Aorta (tissue), 5 donors: ENCODE measurements around the gene DMRT3. TPM values are rescaled to one million over a fixed set of nuclear protein-coding genes. Genes with fewer than 3 reads are reported as not detected.
A peak's percentile ranks its signal among the peaks of the same experiment; 100 is the strongest.

ENCODE experiments used
- ATAC-seq: fragments of 200-7000 bp; cut with Tn5 transposase; one replicate; pipeline ENCODE4 v1.9.1; 2022; ENCODE audit warnings: moderate library complexity; ENCODE audit not compliant: low FRiP score
- DNase-seq, 2 donors: peaks; one replicate each; pipeline ENCODE4 v3.0.0-alpha.2; 2020
- H3K27ac ChIP-seq, 2 donors: one replicate each; pipeline ENCODE4 v1.5.1; 2013; ENCODE audit warnings: low read length in 2 of 2, mild to moderate bottlenecking in 2 of 2, moderate library complexity in 2 of 2, control low read depth in 1 of 2, inconsistent platforms in 1 of 2, low read depth in 1 of 2
- H3K27me3 ChIP-seq, 2 donors: one replicate each; pipeline ENCODE4 v1.6.1; 2013; ENCODE audit warnings: control low read depth in 1 of 2, low read length in 1 of 2, mild to moderate bottlenecking in 1 of 2, moderate library complexity in 1 of 2; ENCODE audit not compliant: insufficient read depth in 2 of 2, control insufficient read depth in 1 of 2
- H3K36me3 ChIP-seq, 2 donors: one replicate each; pipeline ENCODE4 v1.6.1; 2013; ENCODE audit warnings: control low read depth in 1 of 2, low read length in 1 of 2, mild to moderate bottlenecking in 1 of 2; ENCODE audit not compliant: insufficient read depth in 2 of 2, control insufficient read depth in 1 of 2
- H3K4me1 ChIP-seq, 2 donors: one replicate each; pipeline ENCODE4 v1.6.1; 2013; ENCODE audit warnings: low read length in 2 of 2, control low read depth in 1 of 2, mild to moderate bottlenecking in 1 of 2, moderate library complexity in 1 of 2; ENCODE audit not compliant: insufficient read depth in 2 of 2, control insufficient read depth in 1 of 2
- H3K4me3 ChIP-seq, 2 donors: one replicate each; pipeline ENCODE4 v1.5.1; 2013; ENCODE audit warnings: low read length in 2 of 2, control low read depth in 1 of 2, mild to moderate bottlenecking in 1 of 2
- H3K9me3 ChIP-seq: one replicate; pipeline ENCODE4 v1.6.1; 2013; ENCODE audit warnings: mild to moderate bottlenecking, low read length; ENCODE audit not compliant: control insufficient read depth
- WGBS, 2 donors: extraction: QIAGEN DNeasy Blood & Tissue Kit; methylation state at CpG; one replicate each; pipeline ENCODE4 v1.1.7; 2013; 5-methylcytosine and 5-hydroxymethylcytosine counted together
- intact Hi-C, 2 donors: fragments of 100-400 bp; cut with DNase I; formaldehyde crosslinking; loops; one replicate each; pipeline versions ENCODE4 v1.14.2 to v1.15.0; 2022
- polyA plus RNA-seq, 2 donors: library from polyadenylated mRNA; stranded (reverse); fragments of 200-250 nt; gene quantifications; one replicate each; pipeline ENCODE4 v1.2.3, GENCODE V29; 2013
- total RNA-seq, 2 donors: library from RNA; stranded (reverse); fragmentation: NEBNext Ultra II Directional; extraction: Animal tissue kit (Norgen Biotek cat#: 25700); gene quantifications; one replicate each; pipeline ENCODE4 v1.2.1, GENCODE V29; 2021
- donor health status: healthy with polysubstance abuse.
- donor health status: Bipolar disorder and iron deficiency.
- donor health status: DM: no; HTN: no; CAD: no.
- donor health status: DM: no; HTN: no; CAD: no.
- donor health status: DM: yes; HTN: yes; CAD: no.

DMRT3 gene
- total and polyA plus RNA-seq, 4 donors = 0.26 to 1.2 TPM; not detected in 2

GRCh38 chr9:1005043-1005667, 28.7 kb downstream of the DMRT3 start:
- ATAC-seq (no peak), DNase-seq (no peak)
- Histone ChIP-seq H3K27ac (no peak overlapping the region), H3K4me1 (no peaks in the 10 kb centered on the region), H3K36me3 (no peaks in the 10 kb centered on the region), H3K27me3 (no peaks in the 10 kb centered on the region), H3K4me3 (no peak overlapping the region), H3K9me3 (no peaks in the 10 kb centered on the region)
- WGBS, 2 donors = 56 to 62% methylated on average over 10 of the region's 10 CpGs
- intact Hi-C loops = loop anchor here (5.0 to 10.0 kb wide), 2 partner anchors 108 to 620 kb away; no protein-coding TSS in a partner anchor

- Histone ChIP-seq H3K27me3 (no peaks in the 10 kb centered on the region), H3K27ac (no peak overlapping the region), H3K4me1 (no peaks in the 10 kb centered on the region), H3K36me3 (no peaks in the 10 kb centered on the region), H3K4me3 (no peak overlapping the region), H3K9me3 (no peaks in the 10 kb centered on the region)
- WGBS, 2 donors = 91 to 93% methylated on average over 3 of the region's 3 CpGs
- DNase-seq (no peak), ATAC-seq (no peak)
- intact Hi-C loops = loop anchor here (5.0 to 10.0 kb wide), 2 partner anchors 110 to 623 kb away; no protein-coding TSS in a partner anchor
These were observed 30.9 kb downstream of the DMRT3 start for GRCh38 chr9:1007312-1007711.

- Histone ChIP-seq H3K4me3 (no peak overlapping the region), H3K27ac (no peak overlapping the region), H3K4me1 (no peaks in the 10 kb centered on the region), H3K27me3 (no peaks in the 10 kb centered on the region), H3K9me3 (no peaks in the 10 kb centered on the region), H3K36me3 (no peaks in the 10 kb centered on the region)
- no peak for DNase-seq
- intact Hi-C loops = loop anchor here (5.0 to 10.0 kb wide), 2 partner anchors 111 to 623 kb away; no protein-coding TSS in a partner anchor
- 96 to 97% methylated on average over 3 of the region's 3 CpGs for WGBS, 2 donors
- ATAC-seq = no peak
These were observed 31.8 kb downstream of the DMRT3 start for GRCh38 chr9:1008216-1008615.

DNA sequence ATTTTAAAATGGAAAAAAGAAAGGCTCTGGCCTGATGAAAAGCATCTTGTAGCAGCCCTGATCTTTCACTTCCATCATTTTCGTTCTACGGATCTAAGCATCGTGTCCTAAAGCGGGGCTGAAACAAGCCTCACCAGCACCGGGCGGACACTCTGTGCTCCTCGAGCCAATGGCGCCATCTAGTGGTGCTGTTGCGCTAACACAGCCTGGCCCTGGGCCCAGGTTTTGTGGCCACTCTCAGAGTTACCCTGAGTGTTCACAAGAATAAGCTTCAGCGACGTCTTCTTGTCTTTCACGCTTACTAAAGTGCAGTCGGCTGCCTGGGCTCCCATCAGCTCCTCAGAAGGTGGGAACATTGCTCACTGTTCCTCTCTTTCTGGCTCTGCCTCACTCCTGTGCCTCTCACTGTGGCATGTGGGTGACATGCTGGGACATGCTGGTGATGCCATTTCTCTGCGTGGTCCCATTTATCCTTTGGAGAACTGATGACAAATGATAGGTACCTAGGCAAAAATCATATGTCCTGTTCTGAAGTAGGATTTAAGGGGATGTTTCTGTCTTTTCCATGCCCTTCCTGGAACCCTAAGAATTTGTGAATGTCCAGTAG, 32.7 kb downstream of the DMRT3 start:
- peak; percentile 91 for ATAC-seq
- intact Hi-C loops = loop anchor here (5.0 to 10.0 kb wide), 2 partner anchors 112 to 624 kb away; no protein-coding TSS in a partner anchor
- Histone ChIP-seq H3K4me1 (no peaks in the 10 kb centered on the region), H3K36me3 (no peaks in the 10 kb centered on the region), H3K27me3 (no peaks in the 10 kb centered on the region), H3K4me3 (no peak overlapping the region), H3K27ac (no peak overlapping the region), H3K9me3 (no peaks in the 10 kb centered on the region)
- 6 to 7% methylated on average over 14 of the region's 14 CpGs for WGBS, 2 donors
- DNase-seq = peak; percentile 82 to 93

DNA sequence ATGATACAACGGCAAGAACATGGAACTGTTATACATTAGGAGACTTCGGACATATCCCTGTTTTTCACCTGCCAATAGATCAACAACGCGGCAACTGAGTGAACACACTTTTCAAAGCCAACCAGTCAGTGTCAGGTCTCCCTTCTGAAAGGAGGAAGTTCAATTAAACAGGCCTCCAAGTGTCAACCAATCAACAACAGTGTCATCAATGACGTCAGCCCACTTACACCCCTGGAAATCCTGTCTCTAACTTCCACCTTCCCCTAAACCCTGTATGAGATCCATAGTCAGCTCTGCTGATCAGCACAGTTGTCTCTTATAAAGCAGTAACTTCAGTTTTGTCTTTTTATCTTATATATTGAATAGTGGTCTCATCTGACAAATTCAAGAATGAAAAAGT, 36.6 kb downstream of the DMRT3 start:
- Histone ChIP-seq H3K4me3 (no peak overlapping the region), H3K4me1 (no peaks in the 10 kb centered on the region), H3K27ac (no peak overlapping the region), H3K36me3 (no peaks in the 10 kb centered on the region), H3K9me3 (no peaks in the 10 kb centered on the region), H3K27me3 (no peaks in the 10 kb centered on the region)
- ATAC-seq = no peak
- WGBS, 2 donors = 68 to 74% methylated on average over 5 of the region's 5 CpGs
- no peak for DNase-seq
- intact Hi-C loops = no loop called here

DNA sequence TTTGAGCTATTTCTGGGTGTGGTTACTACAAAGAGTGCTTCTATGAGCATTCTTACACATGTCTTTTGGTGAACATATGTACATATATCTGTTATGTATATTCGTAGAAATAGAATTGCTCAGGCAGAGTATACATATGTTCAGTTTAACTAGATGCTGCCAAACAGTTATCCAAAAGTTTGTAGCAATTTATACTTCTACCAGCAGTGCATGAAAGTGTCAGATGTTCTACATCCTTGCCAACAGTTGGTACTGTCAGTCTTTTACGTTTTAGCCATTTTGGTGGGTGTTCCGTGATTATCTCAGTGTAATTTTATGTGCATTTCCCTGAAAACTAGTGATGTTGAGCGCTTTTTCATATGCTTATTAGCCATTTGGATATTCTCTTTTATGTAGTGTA, 37.8 kb downstream of the DMRT3 start:
- 79% methylated on average over 4 of the region's 4 CpGs for WGBS, 2 donors
- Histone ChIP-seq H3K27me3 (peaks cover 0 to 1% of the 10 kb centered on the region in 2 donors), H3K27ac (no peak overlapping the region), H3K9me3 (no peaks in the 10 kb centered on the region), H3K4me3 (no peak overlapping the region), H3K36me3 (no peaks in the 10 kb centered on the region), H3K4me1 (no peaks in the 10 kb centered on the region)
- ATAC-seq = no peak
- intact Hi-C loops = no loop called here
- DNase-seq = no peak

GRCh38 chr9:1014640-1015039, 38.2 kb downstream of the DMRT3 start:
- H3K36me3 ChIP-seq = no peaks in the 10 kb centered on the region
- no peak overlapping the region for H3K4me3 ChIP-seq
- no peaks in the 10 kb centered on the region for H3K9me3 ChIP-seq
- whole genome bisulfite sequencing, 2 donors = 83 to 89% methylated on average over 2 of the region's 2 CpGs
- H3K27me3 ChIP-seq = peaks cover 0 to 1% of the 10 kb centered on the region in 2 donors
- no peak overlapping the region for H3K27ac ChIP-seq
- intact Hi-C loops = no loop called here
- no peak for ATAC-seq
- no peak for DNase-seq
- H3K4me1 ChIP-seq = no peaks in the 10 kb centered on the region

GRCh38 chr9:1018121-1018520, 41.7 kb downstream of the DMRT3 start:
- intact Hi-C loops = no loop called here
- H3K9me3 ChIP-seq = peaks cover 1% of the 10 kb centered on the region
- ATAC-seq = no peak
- DNase-seq = no peak
- WGBS, 2 donors = 23% methylated on average over 10 of the region's 10 CpGs
- no peak overlapping the region for H3K4me3 ChIP-seq
- peaks cover 0 to 1% of the 10 kb centered on the region in 2 donors for H3K27me3 ChIP-seq
- no peak overlapping the region for H3K27ac ChIP-seq
- H3K4me1 ChIP-seq = no peaks in the 10 kb centered on the region
- no peaks in the 10 kb centered on the region for H3K36me3 ChIP-seq

GRCh38 chr9:1024112-1024511, 47.7 kb downstream of the DMRT3 start:
- Histone ChIP-seq H3K36me3 (no peaks in the 10 kb centered on the region), H3K4me3 (no peak overlapping the region), H3K27me3 (no peaks in the 10 kb centered on the region), H3K27ac (no peak overlapping the region), H3K9me3 (peaks cover 7% of the 10 kb centered on the region), H3K4me1 (no peaks in the 10 kb centered on the region)
- DNase-seq (no peak), ATAC-seq (no peak)
- WGBS, 2 donors = 89 to 90% methylated on average over 1 of the region's 1 CpG
- intact Hi-C loops = no loop called here
